HepG2 (cell line): ENCODE results near the gene ZNF320. TPM values are rescaled to one million over a fixed set of nuclear protein-coding genes. Genes with fewer than 3 reads are reported as not detected.

ENCODE experiments used
- AKAP8 ChIP-seq: sonication (generic); formaldehyde crosslinking; IDR thresholded peaks from 2 replicates; pipeline ENCODE4 v1.5.1; 2020; ENCODE audit warnings: mild to moderate bottlenecking, missing genetic modification reagents
- FOSL1 ChIP-seq: sonication (generic); formaldehyde crosslinking; IDR thresholded peaks from 2 replicates; pipeline ENCODE4 v1.9.0; 2021; ENCODE audit warnings: missing genetic modification reagents, borderline replicate concordance
- FOXK1 ChIP-seq: sonication (generic); formaldehyde crosslinking; IDR thresholded peaks from 2 replicates; pipeline ENCODE4 v1.4.0; 2020; ENCODE audit warnings: low read depth, missing genetic modification reagents, borderline replicate concordance
- GABPA ChIP-seq, 2 experiments: IDR thresholded peaks; 2 replicates each; pipeline ENCODE4 v1.6.1; 2011 to 2016; ENCODE audit warnings: low read depth in 2 of 2, low read length in 1 of 2, missing biosample characterization in 1 of 2, missing genetic modification characterization in 1 of 2
- KLF15 ChIP-seq: sonication (generic); formaldehyde crosslinking; IDR thresholded peaks from 2 replicates; pipeline ENCODE4 v1.8.1; 2023; ENCODE audit warnings: borderline replicate concordance, mild to moderate bottlenecking, inconsistent platforms, missing genetic modification reagents, mixed read lengths
- MED1 ChIP-seq: sonication (generic); formaldehyde crosslinking; IDR thresholded peaks from 2 replicates; pipeline ENCODE4 v1.4.0; 2020; ENCODE audit warnings: missing genetic modification reagents
- NFE2L2 ChIP-seq: fragments of 150-350 bp; IDR thresholded peaks from 2 replicates; pipeline ENCODE4 v1.6.1; 2014; ENCODE audit warnings: low read length
- PRPF4 ChIP-seq: fragments of 200-400 bp; formaldehyde crosslinking; IDR thresholded peaks from 2 replicates; pipeline ENCODE4 v1.6.1; 2016; ENCODE audit warnings: low read length, low read depth; ENCODE audit not compliant: poor library complexity, severe bottlenecking
- PTBP1 ChIP-seq: fragments of 200-400 bp; formaldehyde crosslinking; IDR thresholded peaks from 2 replicates; pipeline ENCODE4 v1.6.1; 2018; ENCODE audit warnings: low read length, low read depth; ENCODE audit not compliant: poor library complexity, severe bottlenecking
- SAFB2 ChIP-seq: sonication (generic); formaldehyde crosslinking; IDR thresholded peaks from 2 replicates; pipeline ENCODE4 v1.5.1; 2020; ENCODE audit warnings: missing genetic modification reagents, low read depth, mild to moderate bottlenecking, borderline replicate concordance
- SRSF1 ChIP-seq: fragments of 200-400 bp; formaldehyde crosslinking; optimal IDR thresholded peaks from 2 replicates; pipeline ENCODE3; 2017; ENCODE audit warnings: mild to moderate bottlenecking, low read depth, low read length, moderate library complexity
- TBX2 ChIP-seq: sonication (generic); formaldehyde crosslinking; IDR thresholded peaks from 2 replicates; pipeline ENCODE4 v1.5.0; 2020; ENCODE audit warnings: missing genetic modification reagents, mild to moderate bottlenecking, borderline replicate concordance
- TP53 ChIP-seq: sonication (generic); formaldehyde crosslinking; conservative IDR thresholded peaks from 2 replicates; pipeline ENCODE4 v1.4.0; 2020; ENCODE audit warnings: missing genetic modification reagents
- ZFY ChIP-seq: sonication (generic); formaldehyde crosslinking; IDR thresholded peaks from 2 replicates; pipeline ENCODE4 v1.4.0; 2020; ENCODE audit warnings: missing genetic modification reagents
- ZNF136 ChIP-seq: sonication (generic); formaldehyde crosslinking; IDR thresholded peaks from 2 replicates; pipeline ENCODE4 v1.8.1; 2022; ENCODE audit warnings: low read depth, mild to moderate bottlenecking, moderate library complexity, missing genetic modification reagents
- ZNF34 ChIP-seq: sonication (generic); formaldehyde crosslinking; IDR thresholded peaks from 2 replicates; pipeline ENCODE4 v1.4.0; 2020; ENCODE audit warnings: mild to moderate bottlenecking, missing genetic modification reagents, borderline replicate concordance
- ZNF546 ChIP-seq: sonication (generic); formaldehyde crosslinking; conservative IDR thresholded peaks from 2 replicates; pipeline ENCODE4 v1.8.1; 2023; ENCODE audit warnings: mild to moderate bottlenecking, missing genetic modification reagents
- ZNF703 ChIP-seq: sonication (generic); formaldehyde crosslinking; IDR thresholded peaks from 2 replicates; pipeline ENCODE4 v1.5.1; 2020; ENCODE audit warnings: missing genetic modification reagents, mild to moderate bottlenecking, moderate library complexity, borderline replicate concordance
- polyA plus RNA-seq, 8 experiments: library from polyadenylated mRNA; depleted of rRNA in 3 of 8; stranded (reverse) in 7 of 8; unstranded in 1 of 8; fragments of >200 nt; fragmentation: Illumina TruSeq in 4 of 8; extraction: Trizol in 4 of 8; gene quantifications; 2 replicates each; pipeline versions ENCODE4 v1.2.1 to v1.2.3, GENCODE V29; 2011 to 2016; ENCODE audit warnings: low read depth in 4 of 8, missing spikeins in 1 of 8, mixed read lengths in 1 of 8; ENCODE audit not compliant: insufficient read depth in 1 of 8
- total RNA-seq, 5 experiments: library from RNA; depleted of rRNA; stranded (reverse); fragments of >200 nt; fragmentation: Illumina TruSeq; extraction: Trizol; gene quantifications; 2 replicates each; pipeline ENCODE4 v1.2.3, GENCODE V29; 2016; ENCODE audit warnings: low read depth in 1 of 5
- TF ChIP-seq, protein P1 (sequence below): sonication (generic); formaldehyde crosslinking; IDR thresholded peaks from 2 replicates; pipeline ENCODE4 v1.4.0; 2020; ENCODE audit warnings: mild to moderate bottlenecking, missing genetic modification reagents, borderline replicate concordance
- TF ChIP-seq, protein P2 (sequence below): IDR thresholded peaks from 2 replicates; pipeline ENCODE4 v1.6.1; 2016; ENCODE audit warnings: missing genetic modification reagents, missing compliant biosample characterization
- TF ChIP-seq, protein P3 (sequence below): sonication (generic); formaldehyde crosslinking; IDR thresholded peaks from 2 replicates; pipeline ENCODE4 v1.5.0; 2020; ENCODE audit warnings: missing genetic modification reagents
- TF ChIP-seq, protein P4 (sequence below): sonication (generic); formaldehyde crosslinking; IDR thresholded peaks from 2 replicates; pipeline ENCODE4 v1.4.0; 2020; ENCODE audit warnings: missing genetic modification reagents
- TF ChIP-seq, protein P5 (sequence below): sonication (generic); formaldehyde crosslinking; IDR thresholded peaks from 2 replicates; pipeline ENCODE4 v1.4.0; 2020; ENCODE audit warnings: mild to moderate bottlenecking, missing genetic modification reagents

Gene ZNF320
- total and polyA plus RNA-seq, 2 of the 13 experiments (the other 11 are each of a cell fraction or from before 2014, with no cell fraction given) = 0.49 TPM; not detected in 1

DNA sequence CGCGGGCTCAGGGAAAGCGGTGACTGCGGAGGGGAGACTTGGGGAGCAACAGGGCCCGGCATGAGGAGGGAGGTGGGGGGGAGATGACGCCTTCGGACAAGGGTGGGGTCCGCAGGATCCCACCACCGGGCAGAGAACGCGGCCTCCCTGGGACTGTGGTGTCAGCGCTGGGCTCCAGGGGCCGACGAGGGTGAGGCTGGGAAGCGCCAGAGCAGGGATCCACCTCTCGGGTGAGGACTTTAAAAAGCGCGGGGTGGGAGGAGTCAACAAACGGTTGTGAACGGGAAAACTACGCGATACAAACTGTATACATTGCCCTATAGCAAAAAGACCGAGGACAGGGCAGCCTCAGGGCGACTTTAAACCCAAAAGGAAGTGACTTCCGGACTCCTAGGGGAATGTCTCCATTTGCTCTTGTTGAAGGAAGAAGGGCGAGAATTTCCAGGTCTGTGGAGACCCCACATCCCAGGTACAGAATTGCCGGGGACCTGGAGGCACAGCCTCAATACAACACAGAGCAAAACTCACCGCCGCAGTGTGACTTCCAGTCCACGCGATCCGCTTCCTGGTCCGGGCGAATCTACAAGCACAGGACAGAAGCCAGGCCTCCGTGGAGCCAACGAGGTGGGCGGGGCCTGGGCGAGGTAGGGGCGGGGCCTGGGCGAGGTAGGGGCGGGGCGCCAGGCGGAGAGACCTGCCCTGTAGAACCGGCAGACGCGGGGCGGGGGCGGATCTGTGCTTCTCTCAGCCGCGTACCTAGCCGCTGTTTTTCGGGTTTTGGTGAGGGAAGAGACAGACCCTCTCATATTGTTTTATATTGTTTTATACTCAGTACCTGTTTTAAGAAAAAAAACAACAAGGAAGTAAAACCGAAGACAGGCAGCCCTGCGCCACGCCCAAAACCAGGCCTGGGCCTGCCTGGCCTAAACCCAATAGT is 25.7 kb upstream of the ZNF320 start, which contains the start of gene ZNF888 (continued):
- TF ChIP-seq, protein P1, sequence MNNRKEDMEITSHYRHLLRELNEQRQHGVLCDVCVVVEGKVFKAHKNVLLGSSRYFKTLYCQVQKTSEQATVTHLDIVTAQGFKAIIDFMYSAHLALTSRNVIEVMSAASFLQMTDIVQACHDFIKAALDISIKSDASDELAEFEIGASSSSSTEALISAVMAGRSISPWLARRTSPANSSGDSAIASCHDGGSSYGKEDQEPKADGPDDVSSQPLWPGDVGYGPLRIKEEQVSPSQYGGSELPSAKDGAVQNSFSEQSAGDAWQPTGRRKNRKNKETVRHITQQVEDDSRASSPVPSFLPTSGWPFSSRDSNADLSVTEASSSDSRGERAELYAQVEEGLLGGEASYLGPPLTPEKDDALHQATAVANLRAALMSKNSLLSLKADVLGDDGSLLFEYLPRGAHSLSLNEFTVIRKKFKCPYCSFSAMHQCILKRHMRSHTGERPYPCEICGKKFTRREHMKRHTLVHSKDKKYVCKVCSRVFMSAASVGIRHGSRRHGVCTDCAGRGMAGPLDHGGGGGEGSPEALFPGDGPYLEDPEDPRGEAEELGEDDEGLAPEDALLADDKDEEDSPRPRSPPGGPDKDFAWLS (CRISPR knock-in tag) = no peak
- TF ChIP-seq, protein P2, sequence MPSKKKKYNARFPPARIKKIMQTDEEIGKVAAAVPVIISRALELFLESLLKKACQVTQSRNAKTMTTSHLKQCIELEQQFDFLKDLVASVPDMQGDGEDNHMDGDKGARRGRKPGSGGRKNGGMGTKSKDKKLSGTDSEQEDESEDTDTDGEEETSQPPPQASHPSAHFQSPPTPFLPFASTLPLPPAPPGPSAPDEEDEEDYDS (CRISPR knock-in tag) = peak; percentile 28; the same call in 1 of the 2 replicates
- TF ChIP-seq TP53 (CRISPR knock-in tag) (no peak), SAFB2 (CRISPR knock-in tag) (no peak), FOXK1 (CRISPR knock-in tag) (0 out of 2 replicates have a peak, but pooled peaks have one; percentile 24), TBX2 (CRISPR knock-in tag) (no peak; the same call in 1 of the 2 replicates), GABPA (IDR thresholded peaks at IDR 0.05; ENCODE audit: low read depth, low read length) (no peak), GABPA (CRISPR knock-in tag; IDR thresholded peaks at IDR 0.05; ENCODE audit: low read depth) (no peak), ZNF546 (CRISPR knock-in tag) (0 out of 2 replicates have a peak, but pooled peaks have one; percentile 29), NFE2L2 (no peak), ZFY (peak; percentile 80), KLF15 (no peak), ZNF703 (CRISPR knock-in tag) (no peak), ZNF34 (CRISPR knock-in tag) (no peak), SRSF1 (no peak), FOSL1 (CRISPR knock-in tag) (no peak), MED1 (no peak), ZNF136 (CRISPR knock-in tag) (no peak), PTBP1 (no peak), AKAP8 (CRISPR knock-in tag) (no peak), PRPF4 (no peak)
- TF ChIP-seq, protein P3, sequence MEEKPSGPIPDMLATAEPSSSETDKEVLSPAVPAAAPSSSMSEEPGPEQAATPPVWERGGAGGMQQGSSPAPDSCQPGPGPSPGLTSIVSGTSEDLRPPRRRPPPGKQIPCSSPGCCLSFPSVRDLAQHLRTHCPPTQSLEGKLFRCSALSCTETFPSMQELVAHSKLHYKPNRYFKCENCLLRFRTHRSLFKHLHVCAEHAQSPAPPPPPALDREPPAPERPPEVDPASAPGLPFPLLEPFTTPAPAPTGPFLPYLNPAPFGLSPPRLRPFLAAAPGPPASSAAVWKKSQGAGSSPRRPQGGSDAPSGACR (CRISPR knock-in tag) = no peak
- TF ChIP-seq, protein P4, sequence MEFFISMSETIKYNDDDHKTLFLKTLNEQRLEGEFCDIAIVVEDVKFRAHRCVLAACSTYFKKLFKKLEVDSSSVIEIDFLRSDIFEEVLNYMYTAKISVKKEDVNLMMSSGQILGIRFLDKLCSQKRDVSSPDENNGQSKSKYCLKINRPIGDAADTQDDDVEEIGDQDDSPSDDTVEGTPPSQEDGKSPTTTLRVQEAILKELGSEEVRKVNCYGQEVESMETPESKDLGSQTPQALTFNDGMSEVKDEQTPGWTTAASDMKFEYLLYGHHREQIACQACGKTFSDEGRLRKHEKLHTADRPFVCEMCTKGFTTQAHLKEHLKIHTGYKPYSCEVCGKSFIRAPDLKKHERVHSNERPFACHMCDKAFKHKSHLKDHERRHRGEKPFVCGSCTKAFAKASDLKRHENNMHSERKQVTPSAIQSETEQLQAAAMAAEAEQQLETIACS (CRISPR knock-in tag) = no peak
- TF ChIP-seq, protein P5, sequence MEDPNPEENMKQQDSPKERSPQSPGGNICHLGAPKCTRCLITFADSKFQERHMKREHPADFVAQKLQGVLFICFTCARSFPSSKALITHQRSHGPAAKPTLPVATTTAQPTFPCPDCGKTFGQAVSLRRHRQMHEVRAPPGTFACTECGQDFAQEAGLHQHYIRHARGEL (CRISPR knock-in tag) = no peak
